Measurements from ENCODE around the gene ZRANB1. TPM values are rescaled to one million over a fixed set of nuclear protein-coding genes. Genes with fewer than 3 reads are reported as not detected.

Gene ZRANB1
- total and polyA plus RNA-seq, 7 experiments from 2014 or later, result 7.3 to 26.4 (median 17.3) TPM

DNA sequence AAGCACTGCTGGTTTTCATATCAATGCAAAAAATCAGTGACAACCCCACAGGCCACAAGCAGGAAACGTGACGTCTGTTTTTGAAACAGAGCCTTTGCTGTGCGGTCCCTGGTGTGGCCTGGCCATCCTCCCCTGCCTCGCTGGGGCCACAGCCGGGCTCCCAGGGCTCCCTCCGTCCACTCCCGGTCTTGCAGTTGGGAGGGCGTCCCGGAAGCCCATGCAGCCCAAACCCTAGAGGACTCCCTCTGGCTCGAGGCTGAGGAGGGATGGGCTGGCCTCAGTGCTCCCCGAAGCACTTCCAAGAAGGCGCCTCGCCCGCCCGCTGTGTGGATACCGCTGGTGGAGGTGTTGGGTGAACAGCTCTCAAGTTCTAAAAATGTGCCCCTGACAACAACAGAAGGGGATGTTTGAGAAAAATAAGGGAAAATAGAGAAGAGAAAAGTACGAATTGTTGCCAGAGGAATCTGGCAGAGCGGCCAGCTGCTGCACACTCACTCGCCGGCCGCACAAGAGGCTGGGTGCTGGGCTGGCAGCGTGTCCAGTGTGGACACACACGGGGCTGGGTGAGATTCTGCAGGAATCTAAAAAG is 73.5 kb downstream of the ZRANB1 start:
- CTCF ChIA-PET, result no interaction called here
- ATAC-seq, result peak; percentile 81

DNA sequence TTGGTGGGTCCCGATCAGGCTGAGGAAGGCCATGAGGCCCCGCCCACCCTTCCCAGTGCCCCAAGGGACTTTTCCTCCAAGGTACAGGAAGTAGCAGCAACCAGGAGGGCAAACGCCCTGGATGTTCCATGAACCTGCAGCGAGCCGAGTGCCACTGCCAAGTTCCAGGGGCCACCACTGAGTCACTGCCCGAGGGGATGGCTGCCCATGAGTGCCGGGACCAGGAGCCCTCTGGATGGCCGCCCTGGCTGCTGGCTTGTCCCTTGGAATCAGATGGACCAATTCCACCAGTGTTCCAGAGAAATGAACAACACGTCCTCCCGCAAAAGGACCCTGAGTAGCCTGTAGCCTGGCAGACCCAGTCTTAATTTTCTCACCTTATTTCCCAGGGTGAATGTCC is 74.2 kb downstream of the ZRANB1 start:
- Histone ChIP-seq H3K36me3 (ENCODE audit: control insufficient read depth in 2 of 3, insufficient read depth in 3 of 3, low read length in 3 of 3) (no peaks in the 10 kb centered on the region), H3K27me3 (ENCODE audit: control insufficient read depth in 2 of 2, insufficient read depth in 2 of 2, low read length in 2 of 2) (no peaks in the 10 kb centered on the region), H3K9me3 (ENCODE audit: control insufficient read depth in 2 of 3, low read length in 3 of 3) (no peaks in the 10 kb centered on the region), H3K4me1 (ENCODE audit: control insufficient read depth in 2 of 2, insufficient read depth in 2 of 2, low read length in 2 of 2) (no peaks in the 10 kb centered on the region), H3K27ac (ENCODE audit: low read depth, low read length) (no peak overlapping the region), H3K4me3 (ENCODE audit: low read length) (no peak overlapping the region)
- peaks cover 0 to 7% (median 0%) of the 10 kb centered on the region in 11 donors for H3K9me3 Mint-ChIP-seq
- POLR2A ChIA-PET, result no interaction called here
- no peak overlapping the region for H3K27ac Mint-ChIP-seq
- H3K4me3 Mint-ChIP-seq, result no peak overlapping the region
- H3K36me3 Mint-ChIP-seq, result peaks cover 0 to 5% (median 0%) of the 10 kb centered on the region in 5 donors
- intact Hi-C loops (cut with micrococcal nuclease), result no loop called here
- peaks cover 0 to 9% (median 0%) of the 10 kb centered on the region in 7 donors for H3K4me1 Mint-ChIP-seq
- CTCF ChIA-PET, result no interaction called here
- DNase-seq (no peak), ATAC-seq (no peak)
- peaks cover 0 to 17% (median 8%) of the 10 kb centered on the region in 5 donors for H3K27me3 Mint-ChIP-seq

More for the DNA sequence above, 73.5 kb downstream of the ZRANB1 start:
- intact Hi-C loops (cut with micrococcal nuclease), result no loop called here
- no peak for DNase-seq
- no peaks in the 10 kb centered on the region for H3K4me1 ChIP-seq (ENCODE audit: control insufficient read depth in 2 of 2, insufficient read depth in 2 of 2, low read length in 2 of 2)
- Mint-ChIP-seq H3K27ac (peak overlapping the region in 1 of 9 donors; percentile 49), H3K36me3 (peaks cover 0 to 5% (median 0%) of the 10 kb centered on the region in 5 donors), H3K4me3 (peak overlapping the region in 1 of 10 donors; percentile 39), H3K4me1 (peaks cover 0 to 9% (median 0%) of the 10 kb centered on the region in 7 donors), H3K27me3 (peaks cover 0 to 17% (median 8%) of the 10 kb centered on the region in 5 donors), H3K9me3 (peaks cover 0 to 7% (median 0%) of the 10 kb centered on the region in 11 donors)
- no peak overlapping the region for H3K4me3 ChIP-seq (ENCODE audit: low read length)
- H3K27me3 ChIP-seq (ENCODE audit: control insufficient read depth in 2 of 2, insufficient read depth in 2 of 2, low read length in 2 of 2), result no peaks in the 10 kb centered on the region
- POLR2A ChIA-PET, result no interaction called here
- no peaks in the 10 kb centered on the region for H3K36me3 ChIP-seq (ENCODE audit: control insufficient read depth in 2 of 3, insufficient read depth in 3 of 3, low read length in 3 of 3)
- H3K27ac ChIP-seq (ENCODE audit: low read depth, low read length), result no peak overlapping the region
- H3K9me3 ChIP-seq (ENCODE audit: control insufficient read depth in 2 of 3, low read length in 3 of 3), result no peaks in the 10 kb centered on the region

DNA sequence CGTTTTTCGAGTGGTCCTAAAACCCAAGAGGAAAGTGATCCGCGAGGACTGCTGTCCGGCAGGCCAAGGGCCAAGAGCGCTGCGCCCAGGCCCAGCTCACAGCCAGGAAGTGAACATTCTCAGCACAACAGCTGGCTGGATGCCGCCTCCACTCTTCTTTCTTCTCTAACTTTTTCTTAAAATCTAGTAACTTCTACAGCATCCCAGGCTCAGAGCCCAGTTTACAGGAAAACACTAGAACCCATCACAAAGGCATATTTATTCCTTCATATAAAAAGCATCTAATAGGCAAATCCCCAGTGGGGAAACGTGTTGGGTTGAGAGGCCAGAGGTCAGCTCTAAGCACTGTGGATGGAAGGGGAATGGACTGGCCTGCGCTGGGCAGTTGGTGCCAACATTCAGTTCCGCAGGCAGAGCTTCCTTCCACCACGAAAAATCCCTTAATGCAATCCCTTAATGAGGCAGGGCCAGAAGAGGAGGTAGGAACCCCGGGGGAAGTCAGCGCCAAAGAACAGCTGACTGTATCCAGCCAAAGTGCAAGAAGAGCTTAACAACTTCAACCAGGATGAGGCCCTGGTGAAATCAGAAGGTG is 74.8 kb downstream of the ZRANB1 start:
- no peak overlapping the region for H3K27ac Mint-ChIP-seq
- no peaks in the 10 kb centered on the region for H3K36me3 ChIP-seq (ENCODE audit: control insufficient read depth in 2 of 3, insufficient read depth in 3 of 3, low read length in 3 of 3)

DNA sequence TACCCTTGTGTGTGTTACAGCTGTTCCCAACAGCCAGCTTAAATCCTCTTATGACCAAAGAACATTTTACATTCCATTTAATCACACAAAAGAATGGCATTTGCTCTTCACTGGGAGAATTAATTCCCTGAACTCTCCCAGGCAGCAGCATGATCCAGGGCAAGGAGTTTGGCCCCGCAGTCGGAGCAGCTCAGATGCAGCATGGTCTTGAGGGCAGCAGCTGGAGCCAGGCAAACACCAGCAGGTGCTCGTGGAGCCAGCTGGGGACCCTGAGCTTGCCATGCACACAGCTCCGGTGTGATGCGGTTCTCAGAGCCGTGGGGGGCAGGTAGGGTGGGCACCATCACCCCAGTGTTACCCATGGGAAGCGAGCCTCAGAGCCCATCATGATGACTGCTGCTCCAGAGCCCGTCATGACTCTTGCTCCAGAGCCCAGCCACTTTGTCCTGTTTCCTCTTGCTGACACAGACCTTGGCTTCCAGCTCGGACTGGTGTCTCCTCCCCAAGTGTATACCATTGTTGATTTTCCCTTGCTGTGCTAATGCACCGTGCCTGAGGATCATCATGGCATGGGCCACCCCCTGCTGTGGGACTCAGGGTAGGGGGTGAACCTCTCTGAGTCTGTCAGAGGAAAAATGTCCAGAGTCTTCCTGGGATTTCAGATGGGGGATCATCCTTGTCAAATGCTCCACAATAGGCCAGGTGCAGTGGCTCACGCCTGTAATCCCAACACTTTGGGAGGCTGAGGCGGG is 75.8 kb downstream of the ZRANB1 start:
- no peak for DNase-seq
- H3K27me3 ChIP-seq (ENCODE audit: control insufficient read depth in 2 of 2, insufficient read depth in 2 of 2, low read length in 2 of 2), result no peaks in the 10 kb centered on the region
- H3K4me3 ChIP-seq (ENCODE audit: low read length), result no peak overlapping the region
- CTCF ChIA-PET, result no interaction called here
- Mint-ChIP-seq H3K4me3 (no peak overlapping the region), H3K9me3 (peaks cover 0 to 7% (median 0%) of the 10 kb centered on the region in 11 donors), H3K27me3 (peaks cover 0 to 17% (median 8%) of the 10 kb centered on the region in 5 donors), H3K27ac (no peak overlapping the region), H3K36me3 (peaks cover 0 to 5% (median 0%) of the 10 kb centered on the region in 5 donors), H3K4me1 (peaks cover 0 to 9% (median 0%) of the 10 kb centered on the region in 7 donors)
- no peak for ATAC-seq
- H3K9me3 ChIP-seq (ENCODE audit: control insufficient read depth in 2 of 3, low read length in 3 of 3), result no peaks in the 10 kb centered on the region
- POLR2A ChIA-PET, result no interaction called here
- H3K27ac ChIP-seq (ENCODE audit: low read depth, low read length), result no peak overlapping the region
- no peaks in the 10 kb centered on the region for H3K36me3 ChIP-seq (ENCODE audit: control insufficient read depth in 2 of 3, insufficient read depth in 3 of 3, low read length in 3 of 3)
- no peaks in the 10 kb centered on the region for H3K4me1 ChIP-seq (ENCODE audit: control insufficient read depth in 2 of 2, insufficient read depth in 2 of 2, low read length in 2 of 2)
- intact Hi-C loops (cut with micrococcal nuclease), result no loop called here

More for the DNA sequence above, 74.8 kb downstream of the ZRANB1 start:
- ChIA-PET POLR2A (no interaction called here), CTCF (no interaction called here)
- Histone ChIP-seq H3K27me3 (ENCODE audit: control insufficient read depth in 2 of 2, insufficient read depth in 2 of 2, low read length in 2 of 2) (no peaks in the 10 kb centered on the region), H3K9me3 (ENCODE audit: control insufficient read depth in 2 of 3, low read length in 3 of 3) (no peaks in the 10 kb centered on the region), H3K4me3 (ENCODE audit: low read length) (no peak overlapping the region), H3K4me1 (ENCODE audit: control insufficient read depth in 2 of 2, insufficient read depth in 2 of 2, low read length in 2 of 2) (no peaks in the 10 kb centered on the region), H3K27ac (ENCODE audit: low read depth, low read length) (no peak overlapping the region)
- Mint-ChIP-seq H3K36me3 (peaks cover 0 to 5% (median 0%) of the 10 kb centered on the region in 5 donors), H3K9me3 (peaks cover 0 to 7% (median 0%) of the 10 kb centered on the region in 11 donors), H3K27me3 (peaks cover 0 to 17% (median 8%) of the 10 kb centered on the region in 5 donors), H3K4me1 (peaks cover 0 to 9% (median 0%) of the 10 kb centered on the region in 7 donors), H3K4me3 (no peak overlapping the region)
- intact Hi-C loops (cut with micrococcal nuclease), result no loop called here
- ATAC-seq (no peak), DNase-seq (no peak)

DNA sequence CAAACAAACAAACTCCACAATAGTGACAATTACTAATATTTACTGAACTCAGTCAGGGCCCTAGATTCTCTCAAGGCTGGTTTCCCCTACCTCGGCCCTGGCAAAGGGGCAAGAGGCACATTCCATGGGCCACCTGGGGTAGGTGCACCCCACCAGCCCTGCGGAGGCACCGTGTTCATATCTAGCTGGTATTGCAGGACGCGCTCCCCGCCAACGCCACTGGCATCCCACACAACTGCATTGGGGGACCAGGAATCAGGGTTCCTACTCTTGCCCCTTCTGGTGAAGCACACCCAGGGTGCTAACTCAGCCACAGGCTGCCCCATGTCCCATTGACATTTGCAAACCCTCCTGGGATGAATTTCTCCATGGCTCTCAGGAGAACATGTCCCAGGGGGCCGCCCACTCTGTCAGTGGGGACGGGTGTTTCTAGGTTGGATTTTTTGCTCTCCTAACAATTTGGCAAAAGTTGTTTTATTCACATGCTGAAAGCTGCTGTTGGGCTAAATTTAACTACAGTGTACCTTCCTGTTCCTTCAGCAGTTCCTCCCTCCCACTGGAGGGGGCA is 76.7 kb downstream of the ZRANB1 start:
- DNase-seq (no peak), ATAC-seq (no peak)
- Mint-ChIP-seq H3K9me3 (peaks cover 0 to 7% (median 0%) of the 10 kb centered on the region in 11 donors), H3K4me3 (no peak overlapping the region), H3K36me3 (peaks cover 0 to 5% (median 0%) of the 10 kb centered on the region in 5 donors), H3K4me1 (peaks cover 0 to 9% (median 0%) of the 10 kb centered on the region in 7 donors), H3K27ac (no peak overlapping the region), H3K27me3 (peaks cover 0 to 17% (median 8%) of the 10 kb centered on the region in 5 donors)
- Histone ChIP-seq H3K27ac (ENCODE audit: low read depth, low read length) (no peak overlapping the region), H3K36me3 (ENCODE audit: control insufficient read depth in 2 of 3, insufficient read depth in 3 of 3, low read length in 3 of 3) (no peaks in the 10 kb centered on the region), H3K4me3 (ENCODE audit: low read length) (no peak overlapping the region), H3K4me1 (ENCODE audit: control insufficient read depth in 2 of 2, insufficient read depth in 2 of 2, low read length in 2 of 2) (no peaks in the 10 kb centered on the region), H3K9me3 (ENCODE audit: control insufficient read depth in 2 of 3, low read length in 3 of 3) (no peaks in the 10 kb centered on the region), H3K27me3 (ENCODE audit: control insufficient read depth in 2 of 2, insufficient read depth in 2 of 2, low read length in 2 of 2) (no peaks in the 10 kb centered on the region)
- POLR2A ChIA-PET, result no interaction called here
- CTCF ChIA-PET, result no interaction called here
- intact Hi-C loops (cut with micrococcal nuclease), result no loop called here

DNA sequence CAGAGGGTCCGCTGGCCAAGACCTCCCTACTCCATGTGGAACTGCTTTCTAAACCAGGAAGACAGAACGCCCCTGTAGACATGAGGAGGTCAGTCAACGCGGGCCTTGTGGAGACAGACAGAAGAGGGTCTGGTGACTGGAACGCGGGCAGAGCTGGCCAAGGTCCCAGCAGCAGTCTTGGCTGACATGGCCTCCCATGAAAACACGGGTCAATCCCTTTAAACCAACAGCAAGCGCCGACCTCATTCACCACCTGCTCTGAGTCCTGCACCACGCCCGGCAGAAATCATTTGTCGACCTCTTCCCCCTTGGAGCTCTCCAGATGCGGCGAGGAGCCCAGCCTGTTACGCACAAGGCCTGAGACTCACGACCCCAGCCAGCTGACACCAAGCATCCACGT is 78.5 kb downstream of the ZRANB1 start:
- Histone ChIP-seq H3K36me3 (ENCODE audit: control insufficient read depth in 2 of 3, insufficient read depth in 3 of 3, low read length in 3 of 3) (no peaks in the 10 kb centered on the region), H3K27me3 (ENCODE audit: control insufficient read depth in 2 of 2, insufficient read depth in 2 of 2, low read length in 2 of 2) (no peaks in the 10 kb centered on the region), H3K4me1 (ENCODE audit: control insufficient read depth in 2 of 2, insufficient read depth in 2 of 2, low read length in 2 of 2) (no peaks in the 10 kb centered on the region), H3K4me3 (ENCODE audit: low read length) (no peak overlapping the region), H3K27ac (ENCODE audit: low read depth, low read length) (no peak overlapping the region), H3K9me3 (ENCODE audit: control insufficient read depth in 2 of 3, low read length in 3 of 3) (no peaks in the 10 kb centered on the region)
- DNase-seq (no peak), ATAC-seq (no peak)
- Mint-ChIP-seq H3K36me3 (peaks cover 0 to 5% (median 0%) of the 10 kb centered on the region in 5 donors), H3K27ac (no peak overlapping the region), H3K4me3 (no peak overlapping the region), H3K27me3 (peaks cover 0 to 9% (median 3%) of the 10 kb centered on the region in 5 donors), H3K9me3 (peaks cover 0 to 7% (median 0%) of the 10 kb centered on the region in 11 donors), H3K4me1 (peaks cover 0 to 4% (median 0%) of the 10 kb centered on the region in 7 donors)
- CTCF ChIA-PET, result no interaction called here
- POLR2A ChIA-PET, result interaction anchor here (0.9 kb wide), 1 partner anchor 8 kb away, joined by 3 read pairs; no protein-coding TSS in a partner anchor
- intact Hi-C loops (cut with micrococcal nuclease), result no loop called here
